Neural cell (in vitro differentiated cells): ENCODE measurements around the gene TMEM52B. TPM values are rescaled to one million over a fixed set of nuclear protein-coding genes. Genes with fewer than 3 reads are reported as not detected.

ENCODE experiments used
- H2AFZ ChIP-seq: fragments of 200-600, 300-800 bp; sonication (generic), shearing (Covaris generic); 2 replicates; pipeline ENCODE4 v1.6.0; 2014; ENCODE audit warnings: low read depth, mild to moderate bottlenecking, antibody characterized with exemption, low read length, moderate library complexity
- H3F3A ChIP-seq: fragments of 200-600 bp; shearing (Covaris generic); 2 replicates; pipeline ENCODE4 v1.6.1; 2016; ENCODE audit warnings: mild to moderate bottlenecking, moderate library complexity, mixed read lengths, antibody characterized with exemption, low read length; ENCODE audit not compliant: insufficient read depth, poor library complexity, severe bottlenecking
- H3K27ac ChIP-seq: fragments of 200-600, 300-800 bp; sonication (generic), shearing (Covaris generic); 2 replicates; pipeline ENCODE4 v1.5.1; 2014; ENCODE audit warnings: mild to moderate bottlenecking, low read length, moderate library complexity
- H3K27me3 ChIP-seq: fragments of 300-800, 200-600 bp; sonication (generic), shearing (Covaris generic); 2 replicates; pipeline ENCODE4 v1.6.0; 2014; ENCODE audit warnings: mild to moderate bottlenecking, low read depth, low read length, moderate library complexity; ENCODE audit not compliant: insufficient read depth
- H3K36me3 ChIP-seq: fragments of 300-800, 200-600 bp; sonication (generic), shearing (Covaris generic); 2 replicates; pipeline ENCODE4 v1.5.1; 2014; ENCODE audit warnings: mild to moderate bottlenecking, antibody characterized with exemption, low read length, moderate library complexity; ENCODE audit not compliant: insufficient read depth
- H3K4me2 ChIP-seq: fragments of 300-800, 200-600 bp; sonication (generic), shearing (Covaris generic); 2 replicates; pipeline ENCODE4 v1.6.0; 2014; ENCODE audit warnings: mild to moderate bottlenecking, low read length
- H3K4me3 ChIP-seq: fragments of 300-800, 200-600 bp; sonication (generic), shearing (Covaris generic); 2 replicates; pipeline ENCODE4 v1.5.1; 2014; ENCODE audit warnings: mild to moderate bottlenecking, low read length, moderate library complexity
- H3K79me2 ChIP-seq: fragments of 200-600 bp; shearing (Covaris generic); replicated peaks from 2 replicates; pipeline ENCODE4 v1.6.0; 2014; ENCODE audit warnings: mild to moderate bottlenecking, low read length, moderate library complexity; ENCODE audit not compliant: insufficient read depth
- H3K9ac ChIP-seq: fragments of 300-800, 200-600 bp; sonication (generic), shearing (Covaris generic); 2 replicates; pipeline ENCODE4 v1.6.1; 2016; ENCODE audit warnings: mild to moderate bottlenecking, low read length, mixed read lengths
- H3K9me2 ChIP-seq: fragments of 200-600 bp; shearing (Covaris generic); 2 replicates; pipeline ENCODE4 v1.6.1; 2016; ENCODE audit warnings: mild to moderate bottlenecking, low read length, mixed read lengths; ENCODE audit not compliant: insufficient read depth
- H3K9me3 ChIP-seq: fragments of 200-600, 300-800 bp; sonication (generic), shearing (Covaris generic); 2 replicates; pipeline ENCODE4 v1.6.1; 2016; ENCODE audit warnings: mild to moderate bottlenecking, mixed run types, low read length, moderate library complexity, mixed read lengths
- H4K20me1 ChIP-seq: fragments of 200-600 bp; shearing (Covaris generic); 2 replicates; pipeline ENCODE4 v1.6.1; 2016; ENCODE audit warnings: mild to moderate bottlenecking, mixed run types; ENCODE audit not compliant: insufficient read depth
- CTCF ChIP-seq: fragments of 450-650 bp; IDR thresholded peaks from 2 replicates; pipeline ENCODE4 v1.5.1; 2014; ENCODE audit warnings: antibody characterized with exemption, mild to moderate bottlenecking, moderate library complexity; ENCODE audit not compliant: poor library complexity, severe bottlenecking
- EP300 ChIP-seq: fragments of 450-650 bp; conservative IDR thresholded peaks from 2 replicates; pipeline ENCODE4 v1.6.1; 2014; ENCODE audit warnings: antibody characterized with exemption, mild to moderate bottlenecking, moderate library complexity; ENCODE audit not compliant: poor library complexity, severe bottlenecking
- EZH2 ChIP-seq: fragments of 200-600, 300-800 bp; shearing (Covaris generic), sonication (generic); IDR thresholded peaks from 2 replicates; pipeline ENCODE4 v1.6.1; 2014; ENCODE audit warnings: antibody characterized with exemption, low read length, borderline replicate concordance, mild to moderate bottlenecking; ENCODE audit not compliant: insufficient read depth, poor library complexity, severe bottlenecking
- MXI1 ChIP-seq: fragments of 450-650 bp; conservative IDR thresholded peaks from 2 replicates; pipeline ENCODE4 v1.6.1; 2014; ENCODE audit warnings: antibody characterized with exemption, mild to moderate bottlenecking; ENCODE audit not compliant: poor library complexity, severe bottlenecking
- POLR2AphosphoS5 ChIP-seq: IDR thresholded peaks from 2 replicates; pipeline ENCODE4 v1.6.1; 2012
- RAD21 ChIP-seq: fragments of 450-650 bp; conservative IDR thresholded peaks from 2 replicates; pipeline ENCODE4 v1.6.1; 2014; ENCODE audit warnings: antibody characterized with exemption, mild to moderate bottlenecking, moderate library complexity
- REST ChIP-seq: IDR thresholded peaks from 2 replicates; pipeline ENCODE4 v1.6.1; 2012; ENCODE audit warnings: borderline replicate concordance
- SMC3 ChIP-seq: fragments of 450-650 bp; conservative IDR thresholded peaks from 2 replicates; pipeline ENCODE4 v1.6.1; 2014; ENCODE audit warnings: antibody characterized with exemption, mild to moderate bottlenecking, moderate library complexity; ENCODE audit not compliant: poor library complexity
- TAF1 ChIP-seq: IDR thresholded peaks from 2 replicates; pipeline ENCODE4 v1.6.1; 2012; ENCODE audit warnings: low read depth
- polyA plus RNA-seq: library from polyadenylated mRNA; depleted of rRNA; stranded (reverse); fragments of >200 nt; gene quantifications from 2 replicates; pipeline ENCODE4 v1.2.3, GENCODE V29; 2014

Gene TMEM52B
- polyA plus RNA-seq, 1 donor from 2014 or later = not detected

GRCh38 chr12:10159280-10159679 is 19.6 kb upstream of the TMEM52B start:
- TF ChIP-seq SMC3 = no peak
- TF ChIP-seq MXI1 = no peak
- no peak for TF ChIP-seq TAF1
- no peak for TF ChIP-seq CTCF
- no peak for TF ChIP-seq POLR2AphosphoS5
- no peak for TF ChIP-seq EZH2
- no peak for TF ChIP-seq REST
- TF ChIP-seq RAD21 = no peak
- no peak for TF ChIP-seq EP300
- no peak overlapping the region for H3K4me3 ChIP-seq
- no peak overlapping the region for H3K9ac ChIP-seq
- H3K36me3 ChIP-seq = no peaks in the 10 kb centered on the region
- no peak overlapping the region for H3K27ac ChIP-seq
- no peak overlapping the region for H2AFZ ChIP-seq
- no peaks in the 10 kb centered on the region for H3K27me3 ChIP-seq
- H3F3A ChIP-seq = no peaks in the 10 kb centered on the region
- H3K4me2 ChIP-seq = no peak overlapping the region
- H4K20me1 ChIP-seq = no peaks in the 10 kb centered on the region
- peaks cover 5% of the 10 kb centered on the region for H3K9me3 ChIP-seq
- H3K79me2 ChIP-seq = no peaks in the 10 kb centered on the region
- no peaks in the 10 kb centered on the region for H3K9me2 ChIP-seq

- Histone ChIP-seq H3K79me2 (no peaks in the 10 kb centered on the region), H3K4me3 (no peak overlapping the region), H2AFZ (no peak overlapping the region), H3K27ac (no peak overlapping the region), H3K27me3 (no peaks in the 10 kb centered on the region), H3K9me2 (no peaks in the 10 kb centered on the region), H3F3A (no peaks in the 10 kb centered on the region), H3K36me3 (no peaks in the 10 kb centered on the region), H3K9me3 (peaks cover 5% of the 10 kb centered on the region), H4K20me1 (no peaks in the 10 kb centered on the region), H3K4me2 (no peak overlapping the region), H3K9ac (no peak overlapping the region)
- TF ChIP-seq POLR2AphosphoS5 (no peak), REST (no peak), TAF1 (no peak), EZH2 (no peak)
These were observed 18.0 kb upstream of the TMEM52B start for GRCh38 chr12:10160617-10161385.
